H7 (cell line): ENCODE measurements around the gene RREB1. TPM values are rescaled to one million over a fixed set of nuclear protein-coding genes. Genes with fewer than 3 reads are reported as not detected.
"Not testable (repeated sequence)": the region's sequence is repeated elsewhere in the genome, so short reads cannot be mapped to it uniquely, and the experiment has no call there.

ENCODE experiments used
- DNase-seq: peaks from one replicate; pipeline ENCODE4 v3.0.0; 2012
- H3K27me3 ChIP-seq: 2 replicates; pipeline ENCODE4 v1.6.0; 2011; ENCODE audit warnings: mild to moderate bottlenecking, low read length; ENCODE audit not compliant: control insufficient read depth, insufficient read depth
- H3K36me3 ChIP-seq: replicated peaks from 2 replicates; pipeline ENCODE4 v1.5.1; 2011; ENCODE audit warnings: low read length; ENCODE audit not compliant: control insufficient read depth, insufficient read depth
- H3K4me3 ChIP-seq: 2 replicates; pipeline ENCODE4 v1.5.1; 2011; ENCODE audit warnings: low read depth, mild to moderate bottlenecking, control low read depth, low read length, moderate library complexity; ENCODE audit not compliant: insufficient read depth
- total RNA-seq: library from RNA; depleted of rRNA; stranded (reverse); fragments of >200 nt; shearing (Covaris generic); gene quantifications from 2 replicates; pipeline ENCODE4 v1.2.3, GENCODE V29; 2014

RREB1 gene
- total RNA-seq, 1 experiment from 2014 or later: 24.2 TPM

DNA sequence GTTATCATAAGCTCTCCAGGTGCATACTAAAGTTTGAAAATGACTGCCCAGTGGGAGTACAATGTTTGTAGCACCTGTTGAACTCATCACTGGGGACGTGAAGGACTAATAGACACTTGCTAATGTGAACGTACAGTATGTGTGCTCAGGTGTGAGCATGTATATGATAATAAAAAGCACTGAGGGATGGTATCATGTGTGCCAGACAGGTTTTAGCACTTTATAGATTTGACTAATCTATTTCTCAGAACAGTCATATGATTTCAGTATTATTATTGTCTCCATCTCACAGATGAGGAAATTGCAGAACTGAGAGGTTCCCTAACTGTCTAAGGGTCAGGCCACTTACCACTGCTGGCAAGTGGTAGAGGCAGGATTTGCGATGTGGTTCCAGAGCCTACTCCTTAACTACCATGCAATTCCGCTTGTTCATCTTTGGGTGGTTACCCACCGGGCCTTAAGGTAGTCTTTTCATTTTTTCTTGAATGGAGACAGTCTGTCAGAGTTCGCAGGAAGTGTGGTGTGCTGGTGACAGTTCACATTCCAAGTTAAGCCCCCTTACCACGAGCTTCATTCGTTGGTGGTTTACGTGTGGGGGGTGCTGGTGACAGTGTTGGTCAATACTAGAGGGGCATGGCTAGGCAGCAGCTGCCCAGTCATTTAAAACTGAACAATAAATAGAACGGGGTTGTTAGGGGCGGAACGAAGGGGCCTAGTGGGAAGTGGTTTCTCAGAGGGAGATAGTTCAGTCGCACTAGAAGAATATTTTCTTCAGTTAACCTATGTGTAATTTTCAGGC, 46.8 kb downstream of the RREB1 start:
- Histone ChIP-seq H3K4me3 (no peak overlapping the region), H3K36me3 (no peaks in the 10 kb centered on the region), H3K27me3 (no peaks in the 10 kb centered on the region)
- no peak for DNase-seq

DNA sequence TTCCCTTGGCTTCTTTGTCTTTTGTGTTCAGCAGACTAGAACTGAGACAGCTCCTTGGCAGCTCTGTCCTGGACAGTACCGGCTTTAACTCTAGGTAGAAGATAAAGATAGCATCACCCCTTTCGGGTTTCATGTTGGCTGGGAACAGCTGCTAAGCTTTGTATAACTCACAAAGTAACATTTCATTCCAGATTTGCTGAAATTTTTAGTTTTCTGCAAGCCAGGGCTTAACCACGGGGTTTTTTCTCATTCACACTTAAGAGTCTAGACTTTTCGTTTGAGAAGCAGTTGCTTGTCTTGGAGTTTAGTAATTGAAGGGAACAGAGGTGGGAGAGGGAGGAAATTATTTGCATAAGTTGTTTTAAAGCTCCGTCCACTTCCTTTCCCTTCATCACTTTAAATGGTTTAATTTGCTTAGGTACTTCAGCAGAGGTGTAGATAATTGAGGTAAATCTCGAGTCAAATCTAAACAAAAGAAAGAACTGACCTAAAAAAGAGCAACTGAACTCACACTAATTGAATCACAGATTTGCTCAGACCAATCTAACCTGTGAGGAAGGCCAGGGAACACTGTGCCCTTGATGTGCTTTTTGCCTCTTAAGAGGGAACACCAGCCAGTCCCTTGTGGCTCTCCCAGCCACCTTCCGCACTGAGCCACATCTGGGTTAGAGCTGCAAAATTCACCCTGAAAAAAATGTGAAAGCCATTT, 48.3 kb downstream of the RREB1 start:
- Histone ChIP-seq H3K27me3 (no peaks in the 10 kb centered on the region), H3K36me3 (no peaks in the 10 kb centered on the region), H3K4me3 (no peak overlapping the region)
- DNase-seq: no peak

DNA sequence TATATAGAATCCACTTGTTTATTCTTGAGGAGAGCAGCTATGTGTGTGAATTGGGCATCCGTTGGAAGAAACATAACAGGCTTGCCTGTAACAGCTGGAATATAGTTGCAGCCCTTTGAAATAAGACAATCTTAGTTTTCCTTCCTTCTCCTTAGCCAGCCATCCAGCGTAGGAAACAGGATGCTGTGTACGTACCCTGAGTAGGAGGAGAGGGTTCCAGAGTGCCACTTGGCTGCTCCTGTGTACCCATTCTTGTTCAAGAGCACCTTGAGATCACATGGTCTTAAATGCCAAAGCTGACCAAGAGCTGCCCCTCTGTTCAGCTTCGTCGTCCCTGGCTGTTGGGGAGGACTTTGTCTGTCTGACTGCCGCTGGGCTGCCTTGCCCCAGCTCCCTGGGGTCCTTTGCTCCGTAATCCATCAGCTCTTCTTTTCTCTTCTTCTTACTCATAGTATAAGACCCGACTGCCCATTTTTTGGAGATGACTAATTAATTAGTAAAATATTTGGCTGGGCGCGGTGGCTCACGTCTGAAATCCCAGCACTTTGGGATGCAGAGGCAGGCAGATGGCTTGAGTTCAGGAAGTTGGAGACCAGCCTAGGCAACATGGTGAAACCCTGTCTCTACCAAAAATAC, 49.0 kb downstream of the RREB1 start:
- Histone ChIP-seq H3K36me3 (no peaks in the 10 kb centered on the region), H3K4me3 (no peak overlapping the region), H3K27me3 (no peaks in the 10 kb centered on the region)
- DNase-seq: no peak

DNA sequence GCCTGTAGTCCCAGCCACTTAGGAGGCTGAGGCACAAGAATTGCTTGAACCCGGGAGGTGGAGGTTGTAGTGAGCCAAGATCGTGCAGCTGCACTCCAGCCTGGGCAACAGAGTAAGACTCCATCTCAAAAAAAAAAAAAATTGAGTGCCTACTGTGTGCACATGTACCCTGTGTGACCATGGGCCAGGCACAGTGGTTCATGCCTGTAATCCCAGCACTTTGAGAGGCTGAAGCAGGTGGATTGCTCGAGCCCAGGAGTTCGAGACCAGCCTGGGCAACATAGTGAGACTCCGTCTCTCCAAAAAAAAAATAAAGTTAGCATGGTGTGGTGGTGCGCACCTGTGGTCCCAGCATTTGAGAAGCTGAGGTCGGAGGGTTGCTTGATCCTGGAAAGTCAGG, 49.5 kb downstream of the RREB1 start:
- not testable (repeated sequence) for H3K36me3 ChIP-seq, H3K27me3 ChIP-seq, H3K4me3 ChIP-seq, DNase-seq

GRCh38 chr6:7157752-7158616, 50.2 kb downstream of the RREB1 start:
- Histone ChIP-seq H3K4me3 (no peak overlapping the region), H3K27me3 (no peaks in the 10 kb centered on the region), H3K36me3 (no peaks in the 10 kb centered on the region; the same call in 1 of the 2 replicates)
- DNase-seq: no peak

DNA sequence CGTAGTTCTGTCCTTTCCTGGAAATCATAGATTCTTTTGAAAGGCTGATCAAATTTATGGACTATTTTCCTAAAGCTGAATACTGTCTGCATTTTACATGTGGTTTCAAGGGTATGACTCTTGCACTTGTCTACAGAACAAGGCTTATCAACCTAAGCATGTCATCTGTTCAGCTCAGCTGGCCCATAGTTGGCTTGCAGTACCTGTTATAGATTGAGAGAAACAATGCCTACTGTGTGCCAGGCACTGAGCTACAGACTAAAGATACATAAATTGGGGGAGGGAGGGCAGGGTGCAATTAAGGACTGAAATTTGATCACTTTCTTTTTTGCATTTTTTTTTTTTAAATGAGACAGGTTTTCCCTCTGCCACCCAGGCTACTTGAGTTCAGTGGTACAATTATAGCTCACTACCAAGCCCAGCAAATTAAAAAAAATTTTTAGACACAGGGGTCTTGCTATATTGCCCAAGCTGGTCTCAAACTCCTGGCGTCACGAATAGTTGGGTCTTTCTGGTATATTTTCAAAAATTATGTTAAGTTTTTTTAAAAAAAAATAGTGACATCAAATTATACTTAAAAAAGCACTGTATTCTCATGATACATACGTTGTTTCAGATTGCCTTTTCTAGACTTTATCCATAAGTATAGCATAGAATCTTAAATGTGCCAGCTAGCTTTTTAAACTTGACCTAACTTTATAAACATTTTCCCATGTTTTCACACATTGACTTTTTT, 52.2 kb downstream of the RREB1 start:
- H3K36me3 ChIP-seq: no peaks in the 10 kb centered on the region; the same call in 1 of the 2 replicates
- no peak overlapping the region for H3K4me3 ChIP-seq
- no peak for DNase-seq
- H3K27me3 ChIP-seq: no peaks in the 10 kb centered on the region

DNA sequence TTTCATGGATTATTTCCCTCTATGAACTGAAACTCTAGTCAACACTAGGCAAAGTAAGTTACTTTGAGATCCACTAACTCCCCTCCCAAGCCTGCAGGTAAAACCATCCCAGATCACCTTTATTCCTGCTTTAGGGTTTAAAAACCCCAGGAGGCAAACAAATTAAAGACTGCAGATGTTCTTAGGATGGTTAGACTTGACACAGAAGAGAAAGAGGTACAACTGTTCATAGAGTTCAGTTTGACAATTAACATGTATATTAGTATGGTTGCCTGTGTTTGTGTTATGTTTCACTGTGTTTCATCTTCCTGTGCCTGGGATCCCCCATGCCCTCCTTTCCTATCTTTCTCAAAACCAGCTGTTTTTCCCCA, 53.5 kb downstream of the RREB1 start:
- Histone ChIP-seq H3K27me3 (no peaks in the 10 kb centered on the region), H3K36me3 (no peaks in the 10 kb centered on the region; the same call in 1 of the 2 replicates), H3K4me3 (no peak overlapping the region)
- no peak for DNase-seq

DNA sequence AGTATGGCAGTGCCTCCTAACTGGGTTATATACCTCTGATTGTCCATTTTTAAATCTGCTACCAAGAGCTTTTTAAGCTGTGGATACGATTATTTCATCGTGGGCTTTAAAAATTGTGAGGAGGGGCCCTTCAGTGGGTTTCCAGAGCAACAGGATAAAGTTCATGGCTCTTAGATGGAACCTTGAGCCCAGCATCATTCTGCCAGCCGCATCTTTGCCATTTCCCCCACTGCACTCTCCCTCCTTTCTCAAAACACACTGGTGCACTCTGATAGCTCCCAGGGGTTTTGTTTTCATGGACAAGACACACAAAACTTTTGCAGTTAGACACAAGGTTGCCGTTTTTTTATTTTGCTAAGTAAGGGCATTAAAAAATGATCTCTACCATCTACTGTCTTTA, 54.1 kb downstream of the RREB1 start:
- no peak for DNase-seq
- no peaks in the 10 kb centered on the region; the same call in 1 of the 2 replicates for H3K36me3 ChIP-seq
- no peaks in the 10 kb centered on the region for H3K27me3 ChIP-seq
- no peak overlapping the region for H3K4me3 ChIP-seq

GRCh38 chr6:7163661-7164071, 55.9 kb downstream of the RREB1 start:
- Histone ChIP-seq H3K27me3 (no peaks in the 10 kb centered on the region), H3K4me3 (no peak overlapping the region), H3K36me3 (no peaks in the 10 kb centered on the region; the same call in 1 of the 2 replicates)
- no peak for DNase-seq

DNA sequence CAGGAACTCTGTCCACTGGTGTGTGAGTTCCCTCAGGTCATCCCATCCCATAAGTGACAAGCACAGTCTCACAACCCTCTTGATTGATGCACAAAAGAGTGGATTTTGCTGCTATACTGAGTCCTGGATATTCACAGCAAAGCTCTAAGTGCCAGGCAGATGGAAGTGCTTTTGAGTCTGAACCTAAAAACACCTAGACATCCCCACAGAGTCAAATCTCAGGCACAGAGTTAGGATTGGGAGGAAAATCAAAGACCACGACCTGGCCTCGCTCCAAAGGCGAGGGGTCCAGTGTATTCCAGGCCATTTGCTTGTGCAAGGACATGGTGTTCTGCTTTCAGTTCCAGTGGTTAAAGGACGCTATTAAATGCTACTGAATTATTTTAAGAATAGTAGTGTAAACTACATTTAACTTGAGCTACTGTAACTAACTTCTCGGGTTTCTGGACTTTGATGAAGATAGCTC, 56.8 kb downstream of the RREB1 start:
- H3K27me3 ChIP-seq: no peaks in the 10 kb centered on the region
- no peaks in the 10 kb centered on the region; the same call in 1 of the 2 replicates for H3K36me3 ChIP-seq
- DNase-seq: no peak
- H3K4me3 ChIP-seq: no peak overlapping the region

GRCh38 chr6:7165002-7165889, 57.5 kb downstream of the RREB1 start:
- H3K4me3 ChIP-seq: no peak overlapping the region

DNA sequence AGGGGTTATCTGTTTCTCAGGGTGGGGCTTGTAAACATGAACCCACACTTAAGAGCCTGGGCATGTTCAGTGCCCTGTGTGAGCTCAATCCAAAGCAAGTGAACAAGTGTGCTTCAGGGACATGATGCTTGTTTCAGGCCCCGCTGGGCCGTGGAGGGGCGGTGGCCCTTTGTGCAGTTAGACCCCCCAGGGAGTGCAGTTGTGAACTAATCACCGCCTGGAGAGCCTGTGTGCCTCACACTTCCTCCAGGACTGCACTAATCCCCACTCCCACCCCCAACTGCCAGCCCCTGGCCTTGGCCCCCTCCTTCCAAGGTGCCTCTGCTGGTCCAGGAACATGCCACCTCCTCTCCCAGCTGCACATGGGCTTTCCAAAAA, 58.1 kb downstream of the RREB1 start:
- H3K36me3 ChIP-seq: no peaks in the 10 kb centered on the region; the same call in 1 of the 2 replicates
- no peak overlapping the region for H3K4me3 ChIP-seq
- H3K27me3 ChIP-seq: no peaks in the 10 kb centered on the region
- peak; percentile 60 for DNase-seq

More at GRCh38 chr6:7165002-7165889, 57.5 kb downstream of the RREB1 start:
- H3K27me3 ChIP-seq: no peaks in the 10 kb centered on the region
- H3K36me3 ChIP-seq: no peaks in the 10 kb centered on the region; the same call in 1 of the 2 replicates
- no peak for DNase-seq
